ENCODE results near the gene ERI3. TPM values are rescaled to one million over a fixed set of nuclear protein-coding genes. Genes with fewer than 3 reads are reported as not detected.

ERI3 gene
- total RNA-seq, 4 donors from 2014 or later, result 11.2 to 30.4 (median 20.8) TPM

- Histone ChIP-seq H3K4me3 (no peak overlapping the region), H3K4me1 (peaks cover 0 to 6% (median 5%) of the 10 kb centered on the region in 4 donors), H3K9me3 (no peaks in the 10 kb centered on the region), H3K36me3 (peaks cover 0 to 15% (median 5%) of the 10 kb centered on the region in 4 donors), H3K27me3 (no peaks in the 10 kb centered on the region), H3K27ac (no peak overlapping the region)
- in situ Hi-C loops (cut with MboI; ENCODE audit: low pct_ligation_motif_present in 1 of 4, low pct_unique_long_range_greater_than_20kb in 1 of 4, low sequenced_read_pairs in 3 of 4), result loop anchor here (10.0 to 25.0 kb wide), 3 partner anchors 75 to 367 kb away; no protein-coding TSS in a partner anchor
- 79% methylated on average over 29 of the region's 31 CpGs; no CpG with 5 or more reads in 1 of the 2 donors for WGBS, 2 donors (ENCODE audit: low coverage in 1 of 2)
- intact Hi-C loops (cut with DNase I; ENCODE audit: low total_unique reads), result no loop called here
- no peak for DNase-seq
- TF ChIP-seq POLR2AphosphoS5 (IDR thresholded peaks at IDR 0.05) (no peak), EP300 (IDR thresholded peaks at IDR 0.05; ENCODE audit: low read depth) (no peak), CTCF (IDR thresholded peaks at IDR 0.05) (no peak), POLR2A (IDR thresholded peaks at IDR 0.05) (no peak)
Measured at GRCh38 chr1:44220001-44220751, 134.9 kb downstream of the ERI3 start.

DNA sequence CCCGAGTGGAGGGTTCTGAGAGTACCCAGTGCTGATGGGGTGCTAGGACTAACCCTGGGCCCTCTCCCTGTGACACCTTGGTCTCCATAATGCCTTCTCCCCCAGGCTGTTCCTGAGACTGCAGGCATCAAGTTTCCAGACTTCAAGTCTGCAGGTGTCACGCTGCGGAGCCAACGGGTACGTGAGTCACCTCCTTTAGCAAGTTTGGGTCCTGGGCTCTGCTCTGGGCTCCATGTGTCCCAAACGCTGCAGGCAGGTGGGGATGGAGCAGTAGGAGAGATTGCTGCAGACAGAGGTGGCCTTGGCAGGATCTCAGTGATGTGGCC lies 135.8 kb downstream of the ERI3 start:
- Histone ChIP-seq H3K9me3 (no peaks in the 10 kb centered on the region), H3K27me3 (no peaks in the 10 kb centered on the region), H3K27ac (no peak overlapping the region), H3K4me1 (peaks cover 0 to 11% (median 9%) of the 10 kb centered on the region in 4 donors), H3K36me3 (peaks cover 0 to 15% (median 5%) of the 10 kb centered on the region in 4 donors), H3K4me3 (no peak overlapping the region)
- WGBS, 2 donors (ENCODE audit: low coverage in 1 of 2), result 80 to 92% methylated on average over 1 to 6 of the region's 6 CpGs
- intact Hi-C loops (cut with DNase I; ENCODE audit: low total_unique reads), result loop anchor here (5.0 kb wide), 2 partner anchors 98 to 373 kb away; no protein-coding TSS in a partner anchor
- no peak for DNase-seq
- in situ Hi-C loops (cut with MboI; ENCODE audit: low pct_ligation_motif_present in 1 of 4, low pct_unique_long_range_greater_than_20kb in 1 of 4, low sequenced_read_pairs in 3 of 4), result loop anchor here (10.0 to 25.0 kb wide), 4 partner anchors 93 to 368 kb away; no protein-coding TSS in a partner anchor
- TF ChIP-seq POLR2A (IDR thresholded peaks at IDR 0.05) (no peak), CTCF (IDR thresholded peaks at IDR 0.05) (no peak), EP300 (IDR thresholded peaks at IDR 0.05; ENCODE audit: low read depth) (no peak), POLR2AphosphoS5 (IDR thresholded peaks at IDR 0.05) (no peak)

DNA sequence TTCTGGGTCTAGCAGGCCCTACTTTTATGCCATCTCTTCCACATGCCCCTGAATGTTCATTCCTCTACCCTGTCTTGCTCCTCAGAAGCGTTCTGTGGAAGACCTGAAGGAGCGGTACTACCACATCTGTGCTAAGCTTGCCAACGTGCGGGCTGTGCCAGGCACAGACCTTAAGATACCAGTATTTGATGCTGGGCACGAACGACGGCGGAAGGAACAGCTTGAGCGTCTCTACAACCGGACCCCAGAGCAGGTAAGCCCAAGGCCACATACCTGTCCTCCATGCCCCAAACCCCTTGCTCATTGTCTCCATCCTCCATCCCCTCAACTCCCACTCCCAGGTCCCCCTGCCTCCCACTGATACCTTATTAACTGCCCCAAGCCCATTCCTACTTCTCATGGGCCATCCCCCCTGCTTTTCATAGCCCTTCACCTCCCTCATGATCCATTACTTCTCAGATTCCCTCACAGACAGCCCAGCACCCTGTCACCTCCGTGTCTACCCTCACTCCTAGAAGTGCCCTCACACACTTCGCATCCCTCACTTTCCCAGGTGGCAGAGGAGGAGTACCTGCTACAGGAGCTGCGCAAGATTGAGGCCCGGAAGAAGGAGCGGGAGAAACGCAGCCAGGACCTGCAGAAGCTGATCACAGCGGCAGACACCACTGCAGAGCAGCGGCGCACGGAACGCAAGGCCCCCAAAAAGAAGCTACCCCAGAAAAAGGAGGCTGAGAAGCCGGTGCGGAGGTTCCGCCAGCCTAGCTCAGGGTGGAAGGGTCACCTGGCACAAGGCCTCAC lies 136.4 kb downstream of the ERI3 start:
- WGBS, 2 donors (ENCODE audit: low coverage in 1 of 2), result 91 to 94% methylated on average over 14 to 24 of the region's 24 CpGs
- Histone ChIP-seq H3K4me3 (no peak overlapping the region), H3K9me3 (no peaks in the 10 kb centered on the region), H3K27ac (no peak overlapping the region), H3K27me3 (no peaks in the 10 kb centered on the region), H3K36me3 (peaks cover 0 to 15% (median 5%) of the 10 kb centered on the region in 4 donors), H3K4me1 (peaks cover 0 to 16% (median 14%) of the 10 kb centered on the region in 4 donors)
- in situ Hi-C loops (cut with MboI; ENCODE audit: low pct_ligation_motif_present in 1 of 4, low pct_unique_long_range_greater_than_20kb in 1 of 4, low sequenced_read_pairs in 3 of 4) (loop anchor here (10.0 to 25.0 kb wide), 4 partner anchors 94 to 369 kb away; no protein-coding TSS in a partner anchor), intact Hi-C loops (cut with DNase I; ENCODE audit: low total_unique reads) (loop anchor here (5.0 kb wide), 2 partner anchors 99 to 374 kb away; no protein-coding TSS in a partner anchor)
- TF ChIP-seq POLR2AphosphoS5 (IDR thresholded peaks at IDR 0.05) (no peak), CTCF (IDR thresholded peaks at IDR 0.05) (no peak), EP300 (IDR thresholded peaks at IDR 0.05; ENCODE audit: low read depth) (no peak), POLR2A (IDR thresholded peaks at IDR 0.05) (no peak)
- no peak for DNase-seq
